GM19438 (cell line): Measurements from ENCODE around the gene CPT1B.
"Not testable (repeated sequence)": the region's sequence is repeated elsewhere in the genome, so short reads cannot be mapped to it uniquely, and the experiment has no call there.

Source experiments
- ATAC-seq: cut with Tn5 transposase; IDR thresholded peaks from one replicate; pipeline ENCODE4 v1.9.1; 2021; ENCODE audit warnings: low read depth; ENCODE audit not compliant: unreplicated experiment

Gene CPT1B

DNA sequence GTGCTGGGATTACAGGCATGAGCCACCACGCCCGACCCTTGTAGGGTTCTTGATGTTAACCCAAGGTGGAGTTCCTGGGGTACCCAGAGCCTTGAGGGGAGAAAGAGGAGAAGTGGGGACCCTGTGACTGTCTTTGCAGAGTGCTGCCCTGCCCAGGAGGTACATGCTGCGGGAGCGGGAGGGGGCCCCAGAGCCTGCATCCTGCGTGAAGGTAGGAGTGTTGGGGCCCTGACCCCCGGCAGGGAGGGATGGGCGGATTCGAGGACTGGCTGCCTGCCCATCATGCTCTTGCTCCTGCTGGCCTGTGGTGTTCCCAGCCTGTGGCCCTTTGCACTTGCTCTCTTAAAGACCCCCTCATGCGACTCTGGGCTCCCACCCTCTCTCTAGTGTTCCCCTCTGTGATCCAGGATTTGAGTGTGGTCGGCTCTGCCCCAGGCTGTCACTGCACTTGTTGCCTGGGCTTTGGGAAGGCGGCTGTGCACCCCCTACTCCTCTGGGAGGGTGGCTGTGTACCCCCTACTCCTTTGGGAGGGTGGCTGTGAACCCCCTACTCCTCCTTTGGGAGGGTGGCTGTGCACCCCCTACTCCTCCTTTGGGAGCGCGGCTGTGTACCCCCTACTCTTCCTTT is 57.3 kb downstream of the CPT1B start:
- no peak for ATAC-seq

DNA sequence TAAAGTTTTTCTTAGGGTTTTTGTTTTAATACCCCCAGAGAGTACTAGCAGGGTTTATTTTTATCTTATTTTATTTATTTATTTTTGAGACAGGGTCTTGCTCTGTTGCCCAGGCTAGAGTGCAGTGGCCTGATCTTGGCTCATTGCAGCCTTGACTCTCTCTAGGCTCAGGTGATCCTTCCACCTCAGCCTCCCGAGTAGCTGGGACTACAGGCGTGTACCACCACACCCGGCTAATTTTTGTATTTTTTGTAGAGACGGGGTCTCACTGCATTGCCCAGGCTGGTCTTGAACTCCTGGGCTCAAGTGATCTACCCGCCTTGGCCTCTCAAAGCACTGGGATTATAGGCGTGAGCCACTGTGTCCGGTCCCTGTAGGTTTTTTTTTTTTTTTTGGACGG is 58.0 kb downstream of the CPT1B start:
- not testable (repeated sequence) for ATAC-seq

DNA sequence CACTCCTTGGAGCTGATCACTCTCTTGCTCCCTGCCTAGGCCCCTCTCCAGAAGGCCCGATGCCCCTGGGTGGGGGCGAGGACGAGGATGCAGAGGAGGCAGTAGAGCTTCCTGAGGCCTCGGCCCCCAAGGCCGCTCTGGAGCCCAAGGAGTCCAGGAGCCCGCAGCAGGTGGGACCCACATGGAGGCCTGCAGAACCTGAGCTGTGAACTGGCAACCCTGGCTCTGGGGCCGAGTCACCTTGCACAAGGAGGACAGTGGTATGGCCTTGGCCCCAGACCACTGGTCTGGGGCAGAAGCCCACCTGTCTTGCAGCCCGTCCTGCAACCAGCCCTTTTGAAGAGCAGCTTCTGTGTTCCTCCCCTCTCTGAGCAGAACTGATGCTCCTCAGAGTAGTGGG is 59.1 kb downstream of the CPT1B start:
- ATAC-seq: no peak
